NCI-H146 treated with DMSO at 0.1 percent for 48 hours (cell line): ENCODE data around the gene DDRGK1.
"Not testable (repeated sequence)": the region's sequence is repeated elsewhere in the genome, so short reads cannot be mapped to it uniquely, and the experiment has no call there.

Experiments used
- DNase-seq: peaks from one replicate; lab custom pipeline; 2025; ENCODE audit not compliant: unreplicated experiment; lab: John Stamatoyannopoulos, UW

The DDRGK1 gene

GRCh38 chr20:3166338-3166912 is 38.1 kb downstream of the DDRGK1 start:
- no peak for DNase-seq

DNA sequence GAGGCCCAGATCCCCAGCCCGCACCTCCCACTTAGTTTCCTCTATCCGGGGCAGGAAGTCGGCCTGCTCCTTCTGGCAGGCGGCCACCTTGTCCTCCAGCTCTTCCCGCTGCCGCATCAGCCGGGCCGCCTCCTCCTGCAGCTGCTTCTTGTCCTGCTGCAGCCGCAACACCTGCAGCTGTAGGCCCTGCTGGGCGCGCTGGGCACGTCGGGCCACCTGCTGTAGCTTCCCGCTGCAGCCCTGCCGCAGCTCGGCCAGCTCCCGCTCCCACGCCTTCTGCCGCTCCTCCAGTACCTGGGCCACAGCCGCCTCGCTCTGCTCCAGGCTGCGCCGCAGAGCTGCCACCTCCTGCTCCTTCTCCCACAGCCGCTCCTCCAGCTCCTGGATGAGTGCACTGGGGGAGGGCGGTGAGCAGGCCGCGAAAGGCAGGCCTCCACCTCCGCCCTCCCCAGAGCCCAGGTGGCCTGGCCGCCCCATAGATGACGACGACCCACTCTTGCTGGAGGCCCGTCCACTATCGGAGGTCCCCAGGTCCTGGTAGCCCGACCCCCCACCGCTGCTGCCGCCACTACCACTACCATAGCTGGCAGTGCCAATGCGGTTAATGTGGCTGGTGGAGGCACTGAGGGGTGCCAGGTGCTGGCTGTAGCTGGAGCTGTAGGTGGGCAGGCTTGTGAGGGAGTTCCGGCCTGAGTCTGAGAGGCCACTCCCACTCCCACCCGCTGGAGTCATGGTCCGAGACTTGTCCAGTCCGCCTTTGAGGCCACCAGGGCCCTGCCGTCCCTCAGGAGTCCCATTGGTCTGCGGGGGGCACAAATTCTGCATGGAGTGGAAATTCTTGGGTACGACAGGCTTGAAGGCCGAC is 38.8 kb downstream of the DDRGK1 start:
- DNase-seq = no peak

- DNase-seq = no peak
Observed at GRCh38 chr20:3164763-3165410, 39.6 kb downstream of the DDRGK1 start.

DNA sequence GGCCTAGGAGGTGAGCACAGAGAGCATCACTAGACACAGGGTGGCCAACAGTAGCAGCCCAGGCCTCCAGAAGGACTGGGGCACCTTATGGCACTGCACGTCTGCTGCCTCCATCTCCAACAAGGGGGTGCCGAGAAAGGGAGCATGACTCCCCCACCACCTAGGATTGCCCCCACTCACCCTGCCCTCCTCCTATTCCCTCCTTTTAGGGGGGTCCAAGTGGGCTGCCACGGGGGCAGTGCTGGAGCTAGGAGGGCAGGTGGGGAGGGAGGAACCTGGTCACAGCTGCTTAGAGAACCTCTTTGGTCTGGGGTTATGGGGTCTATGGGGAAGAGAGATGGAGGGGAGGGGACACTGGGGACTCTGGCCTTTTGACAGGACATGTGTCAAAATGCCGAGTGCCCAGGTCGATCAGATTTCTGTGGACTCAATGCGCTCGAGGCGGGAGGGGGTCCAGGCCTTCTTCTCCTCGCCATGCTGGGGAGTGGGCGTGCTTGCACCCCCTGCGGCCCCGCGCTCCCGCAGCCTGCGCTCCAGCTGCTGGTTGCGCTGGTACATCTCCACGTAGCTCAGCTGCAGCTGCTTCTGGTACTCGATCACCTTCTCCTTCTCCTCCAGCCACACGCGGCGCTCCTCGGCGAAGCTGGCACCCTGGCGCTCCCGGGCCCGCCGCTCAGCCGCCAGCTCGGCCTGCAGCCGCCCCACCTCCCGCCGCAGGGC is 40.3 kb downstream of the DDRGK1 start:
- no peak for DNase-seq

- DNase-seq = no peak
Observed at GRCh38 chr20:3163099-3164042, 41.1 kb downstream of the DDRGK1 start.

DNA sequence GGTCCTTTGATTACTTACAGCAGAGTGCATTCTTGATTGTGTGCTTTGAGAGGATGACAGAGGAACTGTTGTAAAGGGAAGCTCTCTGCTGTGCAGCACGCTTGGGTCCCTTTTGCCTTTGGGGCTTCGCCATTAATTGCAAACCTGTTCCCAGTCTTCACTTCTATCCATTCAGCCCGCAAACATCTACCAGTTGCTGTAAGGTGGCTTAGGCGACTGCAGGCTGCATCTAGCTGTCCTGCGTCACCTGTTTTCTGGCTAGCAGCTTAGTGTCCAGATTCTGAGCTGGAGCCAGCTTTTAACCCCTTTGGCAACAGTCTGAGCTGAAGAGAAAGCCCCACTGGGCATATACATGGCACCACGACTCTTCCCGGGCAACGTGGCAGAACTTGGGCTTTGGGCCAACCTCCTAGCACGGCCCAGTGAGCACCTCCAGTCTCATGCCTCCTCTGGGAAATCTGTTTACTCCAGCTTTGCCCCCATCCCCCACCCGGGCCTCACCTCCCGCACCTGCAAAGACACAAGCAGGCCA is 42.3 kb downstream of the DDRGK1 start:
- no peak for DNase-seq

DNA sequence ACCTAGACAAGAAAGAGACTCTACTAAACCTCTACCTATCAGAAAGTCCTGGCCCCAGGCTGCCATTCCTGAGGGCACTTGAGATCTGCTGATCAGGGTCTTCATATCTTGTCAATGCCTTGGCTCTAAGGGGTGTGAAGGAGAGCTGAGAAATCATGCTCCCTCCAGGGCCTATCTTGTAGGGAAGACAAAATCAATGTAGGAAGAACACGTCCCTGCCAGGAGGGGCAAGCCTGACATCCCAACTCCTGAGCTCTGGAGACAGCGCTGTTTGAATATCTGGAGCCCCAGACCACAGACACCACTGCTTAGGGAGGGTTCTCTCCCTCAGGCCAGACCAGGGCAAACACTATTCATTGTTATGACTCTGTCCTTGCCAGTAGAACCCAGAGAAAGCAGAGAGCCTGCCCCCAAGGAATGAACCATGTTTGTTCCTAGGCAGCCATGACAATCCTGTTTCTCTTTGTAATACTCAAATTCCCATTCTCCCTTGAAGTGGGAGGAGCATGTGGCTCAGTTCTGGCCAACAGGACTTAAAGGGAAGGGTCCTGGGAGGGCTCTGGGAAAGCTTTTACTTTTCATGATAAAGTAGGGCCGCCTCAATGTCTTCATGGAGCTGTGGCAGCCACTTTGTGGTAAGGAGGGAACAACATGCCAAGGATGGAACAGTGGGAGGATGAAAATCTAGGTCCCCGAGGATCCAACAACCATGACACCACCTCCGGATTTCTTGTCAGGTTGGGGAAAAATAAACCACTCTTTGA is 43.0 kb downstream of the DDRGK1 start:
- DNase-seq = no peak

- no peak for DNase-seq
Observed at GRCh38 chr20:3160418-3160817, 44.1 kb downstream of the DDRGK1 start.

DNA sequence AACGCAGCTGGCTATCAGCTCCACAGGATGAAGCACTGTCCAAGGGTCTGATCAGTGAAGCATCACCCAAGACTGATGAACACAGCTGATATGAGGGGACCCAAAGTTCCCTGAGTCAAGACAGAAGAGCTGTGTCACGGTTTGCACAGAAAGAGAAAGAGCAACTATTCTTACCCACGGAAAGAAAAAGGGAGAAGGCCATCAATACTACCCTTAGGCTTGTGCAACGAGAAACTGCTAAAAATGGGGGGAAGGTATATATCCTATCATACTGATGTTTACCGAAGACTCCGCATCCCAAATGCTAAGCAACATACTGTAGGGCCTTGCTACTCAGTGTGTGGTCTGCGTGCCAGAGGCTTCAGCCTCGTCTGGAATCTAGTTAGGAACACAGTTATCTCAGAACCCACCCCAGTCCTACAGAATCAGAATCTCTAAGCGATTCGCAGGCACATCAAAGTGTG is 45.5 kb downstream of the DDRGK1 start:
- no peak for DNase-seq

GRCh38 chr20:3157817-3158216 is 46.7 kb downstream of the DDRGK1 start:
- no peak for DNase-seq

DNA sequence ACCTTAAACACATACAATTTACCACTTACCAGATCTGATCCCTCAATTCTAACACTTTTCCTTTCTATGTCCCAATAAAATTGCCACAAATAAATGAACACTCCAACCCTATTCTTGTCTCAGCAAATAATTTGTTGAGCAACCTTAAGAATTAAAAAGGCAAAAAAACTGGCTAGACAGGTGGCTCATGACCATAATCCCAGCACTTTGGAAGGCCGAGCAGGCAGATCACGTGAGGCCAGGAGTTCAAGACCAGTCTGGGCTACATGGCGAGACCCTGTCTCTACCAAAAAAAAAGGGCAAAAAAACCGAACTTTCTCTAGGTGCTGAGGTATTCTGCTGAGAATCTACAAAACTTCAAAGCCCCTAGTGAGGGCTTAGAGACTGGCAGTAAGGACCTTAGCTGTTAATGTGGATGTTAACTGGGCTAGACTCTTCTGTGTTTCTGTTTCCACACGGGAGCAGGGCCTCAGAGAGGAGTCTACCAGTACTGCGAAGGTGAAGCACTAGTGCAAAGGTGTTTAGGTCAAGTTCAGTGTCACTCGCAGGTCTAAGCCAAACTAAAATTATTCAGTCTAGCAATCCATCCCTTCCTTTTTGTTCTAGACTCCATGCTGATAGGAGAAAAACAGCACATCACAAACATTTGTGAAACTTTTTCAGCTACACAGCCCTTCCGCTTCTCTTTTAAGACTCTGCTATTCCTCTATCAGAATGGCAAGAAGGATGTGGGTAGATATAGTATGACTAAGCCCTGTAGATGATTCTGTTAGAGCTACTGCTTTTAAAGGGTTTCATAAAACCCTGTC is 47.5 kb downstream of the DDRGK1 start:
- DNase-seq = no peak

GRCh38 chr20:3152057-3152644 is 52.3 kb downstream of the DDRGK1 start:
- not testable (repeated sequence) for DNase-seq

GRCh38 chr20:3150908-3151307 is 53.6 kb downstream of the DDRGK1 start:
- no peak for DNase-seq

- DNase-seq = no peak
Observed at GRCh38 chr20:3146732-3147341, 57.6 kb downstream of the DDRGK1 start.

DNA sequence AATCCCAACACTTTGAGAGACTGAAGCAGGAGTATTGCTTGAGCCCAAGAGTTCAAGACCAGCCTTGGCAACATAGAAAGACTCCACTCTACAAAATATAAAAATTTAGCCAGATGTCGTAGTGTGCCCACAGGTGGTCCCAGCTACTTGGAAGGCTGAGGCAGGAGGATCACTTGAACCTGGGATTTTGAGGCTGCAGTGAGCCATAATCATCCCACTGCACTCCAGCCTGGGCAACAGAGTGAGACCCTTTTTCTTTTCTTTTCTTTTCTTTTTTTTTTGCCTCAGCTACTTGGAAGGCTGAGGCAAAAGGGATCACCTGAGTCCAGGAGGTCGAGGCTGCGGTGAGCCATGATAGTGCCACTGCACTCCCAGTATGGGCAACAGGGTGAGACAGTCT is 62.7 kb downstream of the DDRGK1 start:
- no peak for DNase-seq
